GM12878 (cell line): ENCODE results near the gene RIMBP2. TPM values are rescaled to one million over a fixed set of nuclear protein-coding genes. Genes with fewer than 3 reads are reported as not detected.

ENCODE experiments used
- ATAC-seq: fragments of 200-7000 bp; cut with Tn5 transposase; 3 replicates; pipeline ENCODE4 v1.9.1; 2020; ENCODE audit warnings: mild to moderate bottlenecking, moderate library complexity
- BruUV-seq: library from RNA; stranded (reverse); fragments of 400-500 nt; replicated peaks from 2 replicates; lab custom pipeline; 2021; lab: Mats Ljungman, UMichigan
- CTCF ChIA-PET: fragments of 300-600 bp; sonication (Branson Sonifier 250); formaldehyde crosslinking; extraction: SDS; loops from one replicate; lab custom pipeline; 2021; ENCODE audit warnings: inconsistent platforms; lab: Yijun Ruan, JAX
- POLR2A ChIA-PET: fragments of 350-600 bp; formaldehyde crosslinking; extraction: SDS; loops from one replicate; lab custom pipeline; 2021; ENCODE audit warnings: inconsistent platforms; lab: Charles Lee
- RAD21 ChIA-PET: fragments of 300-600 bp; sonication (Branson Sonifier 250); formaldehyde crosslinking; loops from one replicate; lab custom pipeline; 2023; ENCODE audit warnings: antibody characterized with exemption; ENCODE audit not compliant: unreplicated experiment; lab: Charles Lee
- SMC1A ChIA-PET: fragments of 300-600 bp; sonication (Branson Sonifier 250); formaldehyde crosslinking; loops from one replicate; lab custom pipeline; 2023; ENCODE audit not compliant: unreplicated experiment, uncharacterized antibody; lab: Charles Lee
- DNase-seq: peaks from one replicate; pipeline ENCODE4 v3.0.0-alpha.2; 2011; ENCODE audit warnings: low read depth, low spot score
- FAIRE-seq: peaks from 3 replicates; lab custom pipeline; 2011; peaks lifted over from hg19 to GRCh38; lab: Jason Lieb, UNC
- H2AFZ ChIP-seq: 2 replicates; pipeline ENCODE4 v1.6.0; 2011; ENCODE audit warnings: low read depth, low read length, control low read depth; ENCODE audit not compliant: control insufficient read depth
- H3K27ac ChIP-seq: 2 replicates; pipeline ENCODE4 v1.5.1; 2011; ENCODE audit warnings: control low read depth; ENCODE audit not compliant: control insufficient read depth, insufficient read depth
- H3K27me3 ChIP-seq, 2 experiments: replicated peaks in 1 of 2; 2 replicates each; pipeline versions ENCODE4 v1.6.0 to v1.6.1; 2011; ENCODE audit warnings: low read length in 1 of 2; ENCODE audit not compliant: control insufficient read depth in 2 of 2, insufficient read depth in 2 of 2
- H3K36me3 ChIP-seq, 2 experiments: 2 replicates each; pipeline ENCODE4 v1.5.1; 2011; ENCODE audit warnings: low read length in 1 of 2; ENCODE audit not compliant: control insufficient read depth in 2 of 2, insufficient read depth in 2 of 2
- H3K4me1 ChIP-seq: 2 replicates; pipeline ENCODE4 v1.6.1; 2011; ENCODE audit warnings: mild to moderate bottlenecking, low read length, moderate library complexity, mixed read lengths; ENCODE audit not compliant: control insufficient read depth, insufficient read depth
- H3K4me2 ChIP-seq: 2 replicates; pipeline ENCODE4 v1.6.0; 2011; ENCODE audit warnings: control low read depth; ENCODE audit not compliant: control insufficient read depth, insufficient read depth
- H3K4me3 ChIP-seq: fragments of 200-600 bp; sonication (generic); 2 replicates; pipeline ENCODE4 v1.5.1; 2016
- H3K79me2 ChIP-seq: 2 replicates; pipeline ENCODE4 v1.6.0; 2011; ENCODE audit warnings: low read length; ENCODE audit not compliant: control insufficient read depth, insufficient read depth
- H3K9ac ChIP-seq: 2 replicates; pipeline ENCODE4 v1.8.0; 2011; ENCODE audit warnings: low read length, control low read depth, mixed read lengths; ENCODE audit not compliant: control insufficient read depth, insufficient read depth
- H3K9me3 ChIP-seq: replicated peaks from 3 replicates; pipeline ENCODE4 v1.5.1; 2011; ENCODE audit warnings: mild to moderate bottlenecking, low read length; ENCODE audit not compliant: control insufficient read depth, insufficient read depth
- H4K20me1 ChIP-seq: 2 replicates; pipeline ENCODE4 v1.6.0; 2011; ENCODE audit not compliant: control insufficient read depth, insufficient read depth
- FOXM1 ChIP-seq: IDR thresholded peaks from 2 replicates; pipeline ENCODE4 v1.6.1; 2012; ENCODE audit warnings: low read depth, mild to moderate bottlenecking, inconsistent platforms, low read length, moderate library complexity
- GABPA ChIP-seq: IDR thresholded peaks from 2 replicates; pipeline ENCODE4 v1.6.1; 2014; ENCODE audit warnings: antibody characterized with exemption, low read depth, mild to moderate bottlenecking, inconsistent platforms
- IKZF2 ChIP-seq, 2 experiments: fragments of 450-650 bp; IDR thresholded peaks; 2 replicates each; pipeline ENCODE4 v1.6.1; 2017; ENCODE audit warnings: mild to moderate bottlenecking in 2 of 2, moderate library complexity in 2 of 2
- NFXL1 ChIP-seq: fragments of 450-650 bp; IDR thresholded peaks from 2 replicates; pipeline ENCODE4 v1.6.1; 2017; ENCODE audit warnings: antibody characterized with exemption, mild to moderate bottlenecking, borderline replicate concordance
- NFYA ChIP-seq: IDR thresholded peaks from 2 replicates; pipeline ENCODE4 v1.6.1; 2011; ENCODE audit warnings: low read depth, mild to moderate bottlenecking, low read length, improper control_type of control experiment, borderline replicate concordance
- NR2C2 ChIP-seq: IDR thresholded peaks from 2 replicates; pipeline ENCODE4 v1.6.1; 2011; ENCODE audit warnings: borderline replicate concordance, low read depth; ENCODE audit not compliant: control insufficient read depth, insufficient read length
- POLR2AphosphoS5 ChIP-seq: IDR thresholded peaks from 2 replicates; pipeline ENCODE4 v1.6.1; 2011; ENCODE audit warnings: mild to moderate bottlenecking, low read length, inconsistent platforms
- RAD51 ChIP-seq: fragments of 450-650 bp; IDR thresholded peaks from 2 replicates; pipeline ENCODE4 v1.6.1; 2016; ENCODE audit warnings: moderate library complexity, mild to moderate bottlenecking, inconsistent platforms
- RBBP5 ChIP-seq: fragments of 200-600 bp; sonication (generic); conservative IDR thresholded peaks from 2 replicates; pipeline ENCODE4 v1.6.1; 2016
- REST ChIP-seq: IDR thresholded peaks from 2 replicates; pipeline ENCODE4 v1.6.1; 2012; ENCODE audit warnings: mild to moderate bottlenecking, low read depth, low read length
- SMARCA5 ChIP-seq: fragments of 450-650 bp; IDR thresholded peaks from 2 replicates; pipeline ENCODE4 v1.6.1; 2017; ENCODE audit warnings: mild to moderate bottlenecking
- STAT1 ChIP-seq: fragments of 450-650 bp; conservative IDR thresholded peaks from 2 replicates; pipeline ENCODE4 v1.6.1; 2014; ENCODE audit warnings: antibody characterized with exemption, mild to moderate bottlenecking
- SUPT20H ChIP-seq: IDR thresholded peaks from 2 replicates; pipeline ENCODE4 v1.6.1; 2011; ENCODE audit warnings: low read depth, mild to moderate bottlenecking, low read length, moderate library complexity, borderline replicate concordance; ENCODE audit not compliant: control insufficient read depth
- ZNF384 ChIP-seq: IDR thresholded peaks from 2 replicates; pipeline ENCODE4 v1.6.1; 2012; ENCODE audit warnings: low read depth, mild to moderate bottlenecking, low read length, improper control_type of control experiment, borderline replicate concordance
- WGBS: methylation state at CpG from one replicate; pipeline ENCODE4 v1.1.6; 2016; ENCODE audit warnings: low lambda C conversion rate; ENCODE audit not compliant: insufficient replicate concordance, insufficient coverage; ENCODE audit errors: missing lambda C conversion rate; 5-methylcytosine and 5-hydroxymethylcytosine counted together
- in situ Hi-C: fragments of 300-500 bp; cut with MboI; formaldehyde crosslinking; loops from 9 replicates; pipeline ENCODE4 v1.14.3; 2018; ENCODE audit warnings: mixed read lengths
- intact Hi-C: fragments of 100-400 bp; cut with micrococcal nuclease; formaldehyde crosslinking; loops from one replicate; pipeline ENCODE4 v1.14.2; 2022; ENCODE audit not compliant: unreplicated experiment
- polyA plus RNA-seq, 11 experiments: library from polyadenylated mRNA; depleted of rRNA in 4 of 11; unstranded in 6 of 11; stranded (reverse) in 5 of 11; fragments of >200 nt; fragmentation: Nextera tagmentation in 4 of 11; fragmentation: Illumina TruSeq in 1 of 11; extraction: Ambion mirVana in 4 of 11; extraction: Trizol in 1 of 11; gene quantifications; 1 replicate in 1 of 11; 2 replicates in 10 of 11; pipeline versions ENCODE4 v1.2.1 to v1.2.3, GENCODE V29; 2011 to 2016; ENCODE audit warnings: inconsistent platforms in 2 of 11, missing spikeins in 2 of 11, low read depth in 1 of 11
- total RNA-seq, 4 experiments: library from RNA; depleted of rRNA in 3 of 4; stranded (reverse); fragments of >200 nt in 3 of 4; fragmentation: Illumina TruSeq in 1 of 4; extraction: Trizol in 1 of 4; gene quantifications; 2 replicates each; pipeline versions ENCODE4 v1.2.1 to v1.2.3, GENCODE V29; 2013 to 2021
- TF ChIP-seq, protein P1 (sequence below): IDR thresholded peaks from 2 replicates; pipeline ENCODE4 v1.6.1; 2012; ENCODE audit warnings: improper control_type of control experiment, low read depth, low read length; ENCODE audit not compliant: insufficient replicate concordance
- TF ChIP-seq, protein P2 (sequence below): IDR thresholded peaks from 2 replicates; pipeline ENCODE4 v1.6.1; 2011; ENCODE audit warnings: borderline replicate concordance, low read depth, mild to moderate bottlenecking, moderate library complexity, mixed read lengths, low read length; ENCODE audit not compliant: insufficient read depth; ENCODE audit errors: extremely low read length

Gene RIMBP2
- total and polyA plus RNA-seq, 10 of the 15 experiments (the other 5 are each of a cell fraction or from before 2014, with no cell fraction given), result 0.04 to 2.9 (median 0.07) TPM; not detected in 1

DNA sequence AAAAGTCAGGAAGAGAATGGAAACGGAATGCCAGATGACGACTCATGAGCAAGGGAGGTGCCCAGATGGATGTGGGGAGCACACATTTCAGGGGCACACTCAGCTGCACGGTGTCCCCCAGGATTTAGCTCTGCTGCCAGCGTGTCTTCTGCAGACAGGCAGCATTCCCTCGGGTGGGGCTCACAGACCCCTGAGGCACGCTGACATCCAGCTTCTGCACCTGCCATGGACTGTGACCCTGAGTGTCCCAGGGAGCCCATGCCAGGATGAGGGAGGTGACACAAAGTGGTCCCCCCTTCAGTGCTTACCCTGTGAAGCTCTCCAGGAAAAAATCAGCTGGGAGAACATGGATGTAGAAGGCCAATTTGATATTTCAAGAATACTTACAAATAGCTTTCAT is 294.2 kb downstream of the RIMBP2 start:
- DNase-seq, result no peak
- Histone ChIP-seq H3K4me3 (no peak overlapping the region), H3K4me2 (no peak overlapping the region), H3K9ac (no peak overlapping the region), H4K20me1 (no peaks in the 10 kb centered on the region), H3K36me3 (no peaks in the 10 kb centered on the region), H3K79me2 (no peaks in the 10 kb centered on the region), H3K4me1 (no peaks in the 10 kb centered on the region), H2AFZ (no peak overlapping the region), H3K9me3 (no peaks in the 10 kb centered on the region; the same call in 2 of the 3 replicates), H3K27ac (no peak overlapping the region), H3K27me3 (no peaks in the 10 kb centered on the region)
- in situ Hi-C loops, result no loop called here
- FAIRE-seq, result no peak
- WGBS, result 14% methylated on average over 6 of the region's 6 CpGs
- BruUV-seq, result no TSS peak
- SMC1A ChIA-PET, result no interaction called here
- POLR2A ChIA-PET, result no interaction called here
- CTCF ChIA-PET, result interaction anchor here (1.0 kb wide), 1 partner anchor 186 kb away, joined by 3 read pairs; no protein-coding TSS in a partner anchor
- no peak for ATAC-seq
- RAD21 ChIA-PET, result no interaction called here
- intact Hi-C loops, result no loop called here
- TF ChIP-seq NR2C2, result no peak
- TF ChIP-seq ZNF384, result no peak
- TF ChIP-seq, protein P1, sequence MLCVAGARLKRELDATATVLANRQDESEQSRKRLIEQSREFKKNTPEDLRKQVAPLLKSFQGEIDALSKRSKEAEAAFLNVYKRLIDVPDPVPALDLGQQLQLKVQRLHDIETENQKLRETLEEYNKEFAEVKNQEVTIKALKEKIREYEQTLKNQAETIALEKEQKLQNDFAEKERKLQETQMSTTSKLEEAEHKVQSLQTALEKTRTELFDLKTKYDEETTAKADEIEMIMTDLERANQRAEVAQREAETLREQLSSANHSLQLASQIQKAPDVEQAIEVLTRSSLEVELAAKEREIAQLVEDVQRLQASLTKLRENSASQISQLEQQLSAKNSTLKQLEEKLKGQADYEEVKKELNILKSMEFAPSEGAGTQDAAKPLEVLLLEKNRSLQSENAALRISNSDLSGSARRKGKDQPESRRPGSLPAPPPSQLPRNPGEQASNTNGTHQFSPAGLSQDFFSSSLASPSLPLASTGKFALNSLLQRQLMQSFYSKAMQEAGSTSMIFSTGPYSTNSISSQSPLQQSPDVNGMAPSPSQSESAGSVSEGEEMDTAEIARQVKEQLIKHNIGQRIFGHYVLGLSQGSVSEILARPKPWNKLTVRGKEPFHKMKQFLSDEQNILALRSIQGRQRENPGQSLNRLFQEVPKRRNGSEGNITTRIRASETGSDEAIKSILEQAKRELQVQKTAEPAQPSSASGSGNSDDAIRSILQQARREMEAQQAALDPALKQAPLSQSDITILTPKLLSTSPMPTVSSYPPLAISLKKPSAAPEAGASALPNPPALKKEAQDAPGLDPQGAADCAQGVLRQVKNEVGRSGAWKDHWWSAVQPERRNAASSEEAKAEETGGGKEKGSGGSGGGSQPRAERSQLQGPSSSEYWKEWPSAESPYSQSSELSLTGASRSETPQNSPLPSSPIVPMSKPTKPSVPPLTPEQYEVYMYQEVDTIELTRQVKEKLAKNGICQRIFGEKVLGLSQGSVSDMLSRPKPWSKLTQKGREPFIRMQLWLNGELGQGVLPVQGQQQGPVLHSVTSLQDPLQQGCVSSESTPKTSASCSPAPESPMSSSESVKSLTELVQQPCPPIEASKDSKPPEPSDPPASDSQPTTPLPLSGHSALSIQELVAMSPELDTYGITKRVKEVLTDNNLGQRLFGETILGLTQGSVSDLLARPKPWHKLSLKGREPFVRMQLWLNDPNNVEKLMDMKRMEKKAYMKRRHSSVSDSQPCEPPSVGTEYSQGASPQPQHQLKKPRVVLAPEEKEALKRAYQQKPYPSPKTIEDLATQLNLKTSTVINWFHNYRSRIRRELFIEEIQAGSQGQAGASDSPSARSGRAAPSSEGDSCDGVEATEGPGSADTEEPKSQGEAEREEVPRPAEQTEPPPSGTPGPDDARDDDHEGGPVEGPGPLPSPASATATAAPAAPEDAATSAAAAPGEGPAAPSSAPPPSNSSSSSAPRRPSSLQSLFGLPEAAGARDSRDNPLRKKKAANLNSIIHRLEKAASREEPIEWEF, result no peak
- TF ChIP-seq STAT1, result no peak
- no peak for TF ChIP-seq SMARCA5
- TF ChIP-seq POLR2AphosphoS5, result no peak
- TF ChIP-seq SUPT20H, result no peak
- TF ChIP-seq RAD51, result no peak
- no peak for TF ChIP-seq REST
- TF ChIP-seq, protein P2, sequence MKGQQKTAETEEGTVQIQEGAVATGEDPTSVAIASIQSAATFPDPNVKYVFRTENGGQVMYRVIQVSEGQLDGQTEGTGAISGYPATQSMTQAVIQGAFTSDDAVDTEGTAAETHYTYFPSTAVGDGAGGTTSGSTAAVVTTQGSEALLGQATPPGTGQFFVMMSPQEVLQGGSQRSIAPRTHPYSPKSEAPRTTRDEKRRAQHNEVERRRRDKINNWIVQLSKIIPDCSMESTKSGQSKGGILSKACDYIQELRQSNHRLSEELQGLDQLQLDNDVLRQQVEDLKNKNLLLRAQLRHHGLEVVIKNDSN, result no peak
- no peak for TF ChIP-seq NFYA
- no peak for TF ChIP-seq GABPA
- TF ChIP-seq RBBP5, result no peak
- TF ChIP-seq IKZF2 (IDR thresholded peaks at IDR 0.05), result no peak
- TF ChIP-seq NFXL1, result no peak
- no peak for TF ChIP-seq FOXM1
